Mesenchymal stem cell (in vitro differentiated cells and primary cell): ENCODE data around the gene SLPI.

ENCODE experiments used
- DNase-seq: peaks from one replicate; pipeline ENCODE4 v3.0.0-alpha.2; 2013
- H2AFZ ChIP-seq: one replicate; pipeline ENCODE4 v1.6.1; 2013; ENCODE audit warnings: low read depth, mild to moderate bottlenecking, control low read depth, inconsistent platforms, low read length, moderate library complexity
- H2AK5ac ChIP-seq: 2 replicates; pipeline ENCODE4 v1.6.1; 2013; ENCODE audit warnings: low read length, moderate library complexity, mild to moderate bottlenecking, inconsistent platforms; ENCODE audit not compliant: severe bottlenecking
- H2BK120ac ChIP-seq: one replicate; pipeline ENCODE4 v1.6.1; 2013; ENCODE audit warnings: low read depth, mild to moderate bottlenecking, inconsistent platforms, low read length, moderate library complexity
- H2BK12ac ChIP-seq, 2 experiments: one replicate each; pipeline ENCODE4 v1.6.1; 2013; ENCODE audit warnings: inconsistent platforms in 2 of 2, low read length in 2 of 2, mild to moderate bottlenecking in 2 of 2, moderate library complexity in 2 of 2, control low read depth in 1 of 2
- H2BK15ac ChIP-seq: one replicate; pipeline ENCODE4 v1.6.1; 2013; ENCODE audit warnings: mild to moderate bottlenecking, low read depth, inconsistent platforms; ENCODE audit not compliant: poor library complexity, severe bottlenecking
- H2BK5ac ChIP-seq: 2 replicates; pipeline ENCODE4 v1.6.1; 2013; ENCODE audit warnings: low read depth, mild to moderate bottlenecking, low read length, control low read depth, inconsistent platforms; ENCODE audit not compliant: poor library complexity, severe bottlenecking
- H3K14ac ChIP-seq, 2 experiments: one replicate each; pipeline ENCODE4 v1.6.1; 2013; ENCODE audit warnings: inconsistent platforms in 2 of 2, low read length in 2 of 2, control low read depth in 1 of 2, mild to moderate bottlenecking in 1 of 2, moderate library complexity in 1 of 2
- H3K18ac ChIP-seq, 2 experiments: one replicate each; pipeline ENCODE4 v1.6.1; 2013; ENCODE audit warnings: inconsistent platforms in 2 of 2, low read length in 2 of 2, control low read depth in 1 of 2, low read depth in 1 of 2, mild to moderate bottlenecking in 1 of 2
- H3K23ac ChIP-seq, 2 experiments: one replicate each; pipeline ENCODE4 v1.6.1; 2013; ENCODE audit warnings: inconsistent platforms in 2 of 2, low read length in 2 of 2, mild to moderate bottlenecking in 2 of 2, moderate library complexity in 2 of 2, control low read depth in 1 of 2
- H3K27ac ChIP-seq: 2 replicates; pipeline ENCODE4 v1.5.1; 2013; ENCODE audit warnings: mild to moderate bottlenecking, moderate library complexity, low read length, control low read depth, inconsistent platforms; ENCODE audit not compliant: poor library complexity, severe bottlenecking
- H3K27me3 ChIP-seq, 2 experiments: 2 replicates each; pipeline versions ENCODE4 v1.6.1 to v1.7.0; 2013; ENCODE audit warnings: low read length in 2 of 2, mild to moderate bottlenecking in 2 of 2, moderate library complexity in 2 of 2, control low read depth in 1 of 2, inconsistent platforms in 1 of 2; ENCODE audit not compliant: control insufficient read depth in 1 of 2, insufficient read depth in 1 of 2
- H3K36me3 ChIP-seq, 2 experiments: 2 replicates each; pipeline versions ENCODE4 v1.6.1 to v1.7.0; 2013; ENCODE audit warnings: low read length in 2 of 2, control low read depth in 1 of 2, inconsistent platforms in 1 of 2, low read depth in 1 of 2, mild to moderate bottlenecking in 1 of 2; ENCODE audit not compliant: insufficient read depth in 2 of 2, control insufficient read depth in 1 of 2
- H3K4ac ChIP-seq, 2 experiments: one replicate each; pipeline ENCODE4 v1.6.1; 2013; ENCODE audit warnings: inconsistent platforms in 2 of 2, low read length in 2 of 2, mild to moderate bottlenecking in 2 of 2, moderate library complexity in 2 of 2, control low read depth in 1 of 2, low read depth in 1 of 2
- H3K4me1 ChIP-seq: 2 replicates; pipeline ENCODE4 v1.6.1; 2013; ENCODE audit warnings: low read depth, low read length, control low read depth; ENCODE audit not compliant: control insufficient read depth, insufficient read depth
- H3K4me2 ChIP-seq: 2 replicates; pipeline ENCODE4 v1.6.1; 2013; ENCODE audit warnings: low read length, mild to moderate bottlenecking, inconsistent platforms; ENCODE audit not compliant: poor library complexity, severe bottlenecking
- H3K4me3 ChIP-seq, 2 experiments: 2 replicates each; pipeline versions ENCODE4 v1.5.1 to v1.7.0; 2013; ENCODE audit warnings: low read length in 2 of 2, mild to moderate bottlenecking in 2 of 2, control low read depth in 1 of 2, low read depth in 1 of 2; ENCODE audit not compliant: insufficient read depth in 1 of 2
- H3K79me1 ChIP-seq: replicated peaks from 2 replicates; pipeline ENCODE4 v1.6.1; 2013; ENCODE audit warnings: mild to moderate bottlenecking, control low read depth, low read length, inconsistent platforms; ENCODE audit not compliant: poor library complexity, severe bottlenecking
- H3K9ac ChIP-seq: 2 replicates; pipeline ENCODE4 v1.7.0; 2013; ENCODE audit warnings: mild to moderate bottlenecking, low read length, moderate library complexity
- H3K9me3 ChIP-seq: 2 replicates; pipeline ENCODE4 v1.7.0; 2013; ENCODE audit warnings: mild to moderate bottlenecking, low read length; ENCODE audit not compliant: control insufficient read depth
- H4K8ac ChIP-seq: one replicate; pipeline ENCODE4 v1.6.1; 2013; ENCODE audit warnings: inconsistent platforms, mild to moderate bottlenecking, low read length, moderate library complexity
- H4K91ac ChIP-seq: one replicate; pipeline ENCODE4 v1.6.1; 2013; ENCODE audit warnings: mild to moderate bottlenecking, low read length, inconsistent platforms
- WGBS: methylation state at CpG from one replicate; pipeline ENCODE4 v1.1.7; 2013; ENCODE audit warnings: mixed read lengths; 5-methylcytosine and 5-hydroxymethylcytosine counted together

SLPI gene

DNA sequence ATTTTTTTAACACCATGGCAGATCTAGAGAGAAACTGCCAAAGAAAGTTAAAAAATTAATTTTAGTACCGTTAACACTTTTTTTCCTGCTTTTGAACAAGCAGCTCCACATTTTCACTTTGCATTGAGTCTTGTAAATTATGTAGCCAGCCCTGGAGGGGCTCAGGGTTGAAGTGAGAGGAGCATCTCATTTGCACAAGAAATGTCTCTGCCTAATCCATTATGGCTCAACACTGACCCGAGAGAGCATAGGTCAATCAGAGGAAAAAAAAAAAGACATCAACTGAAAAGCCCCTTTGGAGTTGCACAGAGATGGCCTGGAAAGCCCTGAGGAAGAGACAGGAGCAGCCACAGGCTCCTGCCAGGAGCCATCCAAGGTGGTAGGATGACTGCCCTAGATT lies 4.3 kb upstream of the SLPI start:
- Histone ChIP-seq H3K18ac (no peak overlapping the region), H3K4me1 (no peaks in the 10 kb centered on the region), H2BK120ac (no peak overlapping the region), H3K27me3 (peaks cover 17 to 60% of the 10 kb centered on the region in 2 experiments), H3K9ac (no peak overlapping the region), H2BK5ac (no peak overlapping the region), H3K4me2 (no peak overlapping the region), H3K79me1 (no peaks in the 10 kb centered on the region), H3K27ac (no peak overlapping the region), H3K4ac (no peak overlapping the region), H2BK15ac (no peak overlapping the region), H2BK12ac (no peak overlapping the region), H2AFZ (no peak overlapping the region), H4K91ac (no peak overlapping the region), H2AK5ac (no peak overlapping the region), H3K9me3 (no peaks in the 10 kb centered on the region), H3K14ac (no peak overlapping the region), H3K36me3 (no peaks in the 10 kb centered on the region), H3K23ac (no peak overlapping the region), H4K8ac (no peak overlapping the region), H3K4me3 (no peak overlapping the region)
- WGBS = 74% methylated on average over 2 of the region's 2 CpGs
- DNase-seq = no peak

DNA sequence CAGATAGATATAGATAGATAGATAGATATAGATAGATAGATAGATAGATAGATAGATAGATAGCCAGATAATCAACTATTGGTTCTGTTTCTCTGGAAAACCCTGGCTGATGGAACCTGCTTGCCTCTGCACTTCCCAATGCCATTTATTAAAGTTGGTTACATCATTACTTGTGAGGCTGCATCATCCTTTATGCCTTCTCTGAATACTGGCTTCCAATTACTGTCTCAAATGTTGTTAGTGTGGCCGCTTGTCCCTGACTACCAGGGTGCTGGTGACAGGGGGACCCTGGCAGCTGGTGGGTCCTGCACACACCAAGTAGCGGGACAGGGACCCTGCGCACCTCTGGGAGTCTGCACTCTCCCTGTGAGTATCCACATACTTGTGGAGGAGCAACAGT lies 3.9 kb upstream of the SLPI start:
- no peaks in the 10 kb centered on the region for H3K36me3 ChIP-seq
- H2AK5ac ChIP-seq = no peak overlapping the region
- H2BK5ac ChIP-seq = no peak overlapping the region
- peaks cover 17 to 63% of the 10 kb centered on the region in 2 experiments for H3K27me3 ChIP-seq
- H3K4ac ChIP-seq = no peak overlapping the region
- H4K8ac ChIP-seq = no peak overlapping the region
- no peaks in the 10 kb centered on the region for H3K79me1 ChIP-seq
- no peak overlapping the region for H2AFZ ChIP-seq
- no peaks in the 10 kb centered on the region for H3K4me1 ChIP-seq
- no peak overlapping the region for H2BK12ac ChIP-seq
- DNase-seq = no peak
- H3K9ac ChIP-seq = no peak overlapping the region
- no peaks in the 10 kb centered on the region for H3K9me3 ChIP-seq
- H3K27ac ChIP-seq = no peak overlapping the region
- no peak overlapping the region for H3K4me2 ChIP-seq
- no peak overlapping the region for H4K91ac ChIP-seq
- no peak overlapping the region for H3K18ac ChIP-seq
- no peak overlapping the region for H3K23ac ChIP-seq
- H3K4me3 ChIP-seq = no peak overlapping the region
- no peak overlapping the region for H2BK120ac ChIP-seq
- H2BK15ac ChIP-seq = no peak overlapping the region
- H3K14ac ChIP-seq = no peak overlapping the region
- 83% methylated on average over 2 of the region's 3 CpGs for WGBS

DNA sequence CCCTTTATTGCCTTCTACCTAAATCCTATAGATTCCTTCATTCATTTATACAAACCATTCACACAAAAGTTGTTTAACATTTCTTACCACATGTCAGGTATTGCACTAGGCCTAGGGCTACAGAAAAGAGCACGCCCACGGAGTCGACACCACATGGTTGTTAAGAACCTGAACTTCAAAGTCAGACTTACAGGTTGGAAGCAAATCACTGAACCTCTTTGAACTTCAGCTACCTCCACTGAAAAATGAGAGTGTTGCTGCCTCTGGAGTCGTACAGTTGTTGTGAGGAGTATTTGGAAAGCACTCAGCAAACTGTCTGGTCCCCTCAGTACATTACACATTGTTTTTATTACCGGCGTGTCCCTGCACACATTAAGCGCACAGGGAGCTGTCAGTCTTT lies 3.3 kb upstream of the SLPI start:
- no peak overlapping the region for H2AK5ac ChIP-seq
- H3K9ac ChIP-seq = no peak overlapping the region
- no peak overlapping the region for H3K23ac ChIP-seq
- H2BK15ac ChIP-seq = no peak overlapping the region
- no peak overlapping the region for H2BK5ac ChIP-seq
- H3K9me3 ChIP-seq = no peaks in the 10 kb centered on the region
- H4K8ac ChIP-seq = no peak overlapping the region
- no peak overlapping the region for H4K91ac ChIP-seq
- H2AFZ ChIP-seq = no peak overlapping the region
- no peak overlapping the region for H3K4me3 ChIP-seq
- H3K14ac ChIP-seq = no peak overlapping the region
- no peaks in the 10 kb centered on the region for H3K79me1 ChIP-seq
- no peak for DNase-seq
- no peak overlapping the region for H3K27ac ChIP-seq
- no peaks in the 10 kb centered on the region for H3K36me3 ChIP-seq
- H3K18ac ChIP-seq = no peak overlapping the region
- no peak overlapping the region for H3K4me2 ChIP-seq
- 92% methylated on average over 7 of the region's 7 CpGs for WGBS
- no peak overlapping the region for H2BK120ac ChIP-seq
- no peak overlapping the region for H2BK12ac ChIP-seq
- H3K4me1 ChIP-seq = no peaks in the 10 kb centered on the region
- no peak overlapping the region for H3K4ac ChIP-seq
- H3K27me3 ChIP-seq = peaks cover 17 to 63% of the 10 kb centered on the region in 2 experiments

DNA sequence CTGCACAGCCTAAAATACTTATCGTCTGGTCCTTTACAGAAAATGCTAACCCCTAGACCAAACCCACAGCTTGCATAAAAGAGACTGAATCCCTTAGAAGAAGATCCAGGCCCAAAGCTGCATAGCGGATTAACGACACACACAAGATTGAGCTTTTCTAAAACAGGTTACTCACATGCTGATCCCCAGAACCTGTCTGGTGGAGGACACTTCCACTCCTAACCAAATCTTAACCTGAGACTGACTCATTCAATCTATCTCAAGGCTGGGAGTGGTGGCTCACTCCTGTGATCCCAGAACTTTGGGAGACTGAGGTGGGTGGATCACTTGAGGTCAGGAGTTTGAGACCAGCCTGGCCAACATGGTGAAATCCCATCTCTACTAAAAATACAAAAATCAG lies 2.8 kb upstream of the SLPI start:
- no peak overlapping the region for H3K9ac ChIP-seq
- H2AFZ ChIP-seq = no peak overlapping the region
- no peak overlapping the region for H3K18ac ChIP-seq
- H2BK12ac ChIP-seq = no peak overlapping the region
- no peak overlapping the region for H2BK5ac ChIP-seq
- H3K36me3 ChIP-seq = no peaks in the 10 kb centered on the region
- no peak overlapping the region for H4K8ac ChIP-seq
- no peak overlapping the region for H4K91ac ChIP-seq
- H3K27me3 ChIP-seq = peaks cover 16 to 63% of the 10 kb centered on the region in 2 experiments
- H3K4me2 ChIP-seq = no peak overlapping the region
- H3K27ac ChIP-seq = no peak overlapping the region
- H2AK5ac ChIP-seq = no peak overlapping the region
- no peak for DNase-seq
- H3K4me3 ChIP-seq = no peak overlapping the region
- no peak overlapping the region for H3K4ac ChIP-seq
- H3K79me1 ChIP-seq = no peaks in the 10 kb centered on the region
- no peak overlapping the region for H2BK120ac ChIP-seq
- H3K14ac ChIP-seq = no peak overlapping the region
- 73% methylated on average over 3 of the region's 3 CpGs for WGBS
- no peak overlapping the region for H2BK15ac ChIP-seq
- H3K9me3 ChIP-seq = no peaks in the 10 kb centered on the region
- no peaks in the 10 kb centered on the region for H3K4me1 ChIP-seq
- H3K23ac ChIP-seq = no peak overlapping the region
